ENCODE measurements around the gene LCLAT1. TPM values are rescaled to one million over a fixed set of nuclear protein-coding genes. Genes with fewer than 3 reads are reported as not detected.
"Not testable (repeated sequence)": the region's sequence is repeated elsewhere in the genome, so short reads cannot be mapped to it uniquely, and the experiment has no call there.

The LCLAT1 gene
- total RNA-seq, 1 donor from 2014 or later: 22.7 TPM

DNA sequence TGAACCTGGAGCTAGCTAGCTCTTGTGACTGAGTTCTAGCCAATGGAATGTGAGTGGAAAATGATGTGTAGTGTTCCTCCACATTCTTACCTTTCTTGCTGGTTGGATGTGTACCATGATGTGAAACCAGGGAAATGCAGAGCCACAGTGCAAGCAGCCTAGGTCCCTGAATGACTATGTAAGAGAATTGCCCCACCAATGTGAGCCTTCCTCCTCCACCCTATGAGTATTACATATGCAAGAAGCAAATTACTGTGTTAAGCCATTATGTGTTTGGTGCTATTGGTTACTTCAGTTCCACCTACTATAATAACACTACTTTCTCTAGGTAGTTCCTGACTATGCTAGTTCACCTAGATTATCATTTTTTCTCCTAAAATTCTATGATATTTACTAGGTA is 39.6 kb downstream of the LCLAT1 start:
- intact Hi-C loops (cut with micrococcal nuclease): no loop called here

- intact Hi-C loops (cut with micrococcal nuclease): no loop called here
Observed at GRCh38 chr2:30487603-30488002, 40.6 kb downstream of the LCLAT1 start.

GRCh38 chr2:30488012-30488659 is 41.1 kb downstream of the LCLAT1 start:
- intact Hi-C loops (cut with micrococcal nuclease): no loop called here

- intact Hi-C loops (cut with micrococcal nuclease): no loop called here
Observed at GRCh38 chr2:30491225-30491624, 44.2 kb downstream of the LCLAT1 start.

- intact Hi-C loops (cut with micrococcal nuclease): no loop called here
Observed at GRCh38 chr2:30492185-30492584, 45.1 kb downstream of the LCLAT1 start.

- intact Hi-C loops (cut with micrococcal nuclease): no loop called here
Observed at GRCh38 chr2:30492619-30493018, 45.6 kb downstream of the LCLAT1 start.

GRCh38 chr2:30493440-30493839 is 46.4 kb downstream of the LCLAT1 start:
- intact Hi-C loops (cut with micrococcal nuclease): no loop called here

- intact Hi-C loops (cut with micrococcal nuclease): not testable (repeated sequence)
Observed at GRCh38 chr2:30495896-30496295, 48.9 kb downstream of the LCLAT1 start.

- intact Hi-C loops (cut with micrococcal nuclease): no loop called here
Observed at GRCh38 chr2:30499681-30500080, 52.6 kb downstream of the LCLAT1 start.

- intact Hi-C loops (cut with micrococcal nuclease): no loop called here
Observed at GRCh38 chr2:30500699-30501098, 53.7 kb downstream of the LCLAT1 start.

DNA sequence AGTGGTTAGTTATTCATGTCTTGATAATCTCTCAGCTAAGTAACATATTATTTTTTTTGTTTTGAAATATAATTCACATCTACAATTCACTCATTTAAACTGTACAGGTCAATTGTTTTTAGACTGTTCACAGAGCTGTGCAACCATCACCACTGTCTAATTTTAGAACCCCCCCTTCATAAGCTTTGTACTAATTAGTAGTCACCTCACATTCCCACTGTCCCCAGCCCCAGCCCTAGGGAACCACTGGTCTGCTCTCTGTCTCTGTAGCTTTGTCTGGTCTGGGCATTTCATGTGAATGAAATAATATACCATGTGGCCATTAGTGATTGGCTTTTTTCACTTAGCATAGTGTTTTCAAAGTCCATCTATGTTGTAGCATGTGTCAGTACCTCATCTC is 55.3 kb downstream of the LCLAT1 start:
- intact Hi-C loops (cut with micrococcal nuclease): no loop called here

DNA sequence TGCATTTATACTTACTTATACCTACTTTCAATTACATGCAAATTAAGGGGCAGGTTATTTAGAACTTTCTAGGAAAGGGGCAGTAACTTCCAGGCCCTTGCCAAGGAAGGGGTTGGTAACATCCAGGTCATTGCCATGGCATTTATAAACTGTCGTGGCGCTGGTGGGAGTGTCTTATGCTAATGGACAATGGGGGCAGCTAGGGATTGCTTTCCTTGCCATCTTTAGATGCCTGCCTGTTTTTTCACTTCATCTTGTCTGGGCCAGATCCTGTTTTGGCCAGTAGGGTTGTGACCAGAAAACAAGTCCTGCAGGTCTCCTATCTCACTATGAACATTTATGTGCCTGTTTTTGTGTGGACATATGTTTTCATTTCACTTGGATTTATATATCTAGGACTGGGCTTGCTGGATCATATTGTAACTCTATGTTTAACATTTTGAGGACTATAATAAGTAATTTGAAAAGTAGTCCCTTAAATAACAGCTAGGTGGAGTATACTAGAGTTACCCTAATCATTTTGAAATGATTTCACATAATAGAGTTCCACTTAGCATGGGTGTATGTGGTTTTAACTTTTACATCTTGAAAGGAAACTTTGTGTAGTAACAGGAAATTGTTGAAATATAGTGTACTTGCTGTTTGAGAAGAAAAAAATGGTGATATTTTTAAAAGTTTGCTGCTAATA is 56.1 kb downstream of the LCLAT1 start:
- intact Hi-C loops (cut with micrococcal nuclease): no loop called here

- intact Hi-C loops (cut with micrococcal nuclease): no loop called here
Observed at GRCh38 chr2:30503695-30504052, 56.6 kb downstream of the LCLAT1 start.

- intact Hi-C loops (cut with micrococcal nuclease): no loop called here
Observed at GRCh38 chr2:30504731-30505130, 57.7 kb downstream of the LCLAT1 start.

DNA sequence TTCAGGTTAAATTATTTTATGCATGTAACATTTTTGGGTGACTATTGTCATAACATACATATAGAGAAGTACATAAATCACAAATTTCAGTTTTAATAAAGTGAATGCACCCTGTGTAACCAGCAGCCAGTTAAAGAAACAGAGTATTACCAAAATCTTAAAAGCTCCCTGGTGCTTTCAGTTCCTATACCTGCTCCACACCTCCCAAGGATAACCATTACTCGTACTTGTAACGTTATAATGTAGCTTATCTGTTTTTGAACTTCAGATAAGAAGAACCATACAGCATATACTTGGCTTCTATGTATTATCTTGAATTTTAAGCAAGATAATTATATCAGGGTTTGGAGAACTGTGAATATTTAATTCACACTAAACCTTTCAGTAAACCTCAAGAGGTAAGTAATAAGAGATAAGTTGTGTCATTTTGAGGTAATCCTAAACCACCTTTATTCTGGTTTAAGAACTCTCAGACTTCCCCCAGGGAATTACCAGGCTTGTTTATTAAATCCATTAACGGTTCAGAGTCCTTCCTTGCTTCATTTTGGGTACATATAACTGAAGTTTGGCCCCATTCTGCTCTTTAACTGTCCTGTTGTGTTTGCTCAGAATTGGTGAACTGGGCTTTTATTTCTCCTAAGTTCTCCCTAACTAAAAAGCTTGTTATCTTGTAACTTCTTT is 58.6 kb downstream of the LCLAT1 start:
- intact Hi-C loops (cut with micrococcal nuclease): no loop called here

DNA sequence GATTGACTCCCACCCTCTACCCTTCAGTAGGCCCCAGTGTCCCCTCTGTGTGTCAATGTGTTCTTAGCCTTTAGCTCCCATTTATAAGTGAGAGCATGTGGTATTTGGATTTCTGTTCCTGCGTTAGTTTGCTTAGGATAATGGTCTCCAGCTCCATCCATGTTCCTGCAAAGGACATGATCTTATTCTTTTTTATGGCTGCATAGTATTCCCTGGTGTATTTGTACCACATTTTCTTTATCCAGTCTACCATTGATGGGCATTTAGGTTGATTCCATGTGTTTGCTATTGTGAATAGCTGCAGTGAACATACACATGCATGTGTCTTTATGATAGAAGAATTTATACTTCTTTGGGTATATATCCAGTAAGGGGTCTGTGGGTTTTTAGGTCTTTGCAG is 60.4 kb downstream of the LCLAT1 start:
- intact Hi-C loops (cut with micrococcal nuclease): not testable (repeated sequence)

DNA sequence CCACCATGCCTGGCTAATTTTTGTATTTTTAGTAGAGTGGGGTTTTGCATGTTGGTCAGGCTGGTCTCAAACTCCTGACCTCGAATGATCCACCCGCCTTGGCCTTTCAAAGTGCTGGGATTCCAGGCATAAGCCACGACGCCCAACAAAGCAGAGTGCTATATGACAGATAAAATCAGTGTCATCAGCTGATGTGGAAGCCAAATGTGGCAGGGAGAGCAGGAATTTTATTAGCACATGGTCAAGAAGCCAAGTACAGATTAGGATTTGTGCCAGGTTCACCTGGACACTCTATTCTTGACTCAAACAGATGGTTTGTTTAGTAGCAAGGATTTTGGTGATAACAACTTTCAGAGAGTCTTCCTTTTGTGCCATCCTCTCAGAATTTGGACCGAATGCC is 62.7 kb downstream of the LCLAT1 start:
- intact Hi-C loops (cut with micrococcal nuclease): no loop called here

- intact Hi-C loops (cut with micrococcal nuclease): no loop called here
Observed at GRCh38 chr2:30510409-30510808, 63.4 kb downstream of the LCLAT1 start.

DNA sequence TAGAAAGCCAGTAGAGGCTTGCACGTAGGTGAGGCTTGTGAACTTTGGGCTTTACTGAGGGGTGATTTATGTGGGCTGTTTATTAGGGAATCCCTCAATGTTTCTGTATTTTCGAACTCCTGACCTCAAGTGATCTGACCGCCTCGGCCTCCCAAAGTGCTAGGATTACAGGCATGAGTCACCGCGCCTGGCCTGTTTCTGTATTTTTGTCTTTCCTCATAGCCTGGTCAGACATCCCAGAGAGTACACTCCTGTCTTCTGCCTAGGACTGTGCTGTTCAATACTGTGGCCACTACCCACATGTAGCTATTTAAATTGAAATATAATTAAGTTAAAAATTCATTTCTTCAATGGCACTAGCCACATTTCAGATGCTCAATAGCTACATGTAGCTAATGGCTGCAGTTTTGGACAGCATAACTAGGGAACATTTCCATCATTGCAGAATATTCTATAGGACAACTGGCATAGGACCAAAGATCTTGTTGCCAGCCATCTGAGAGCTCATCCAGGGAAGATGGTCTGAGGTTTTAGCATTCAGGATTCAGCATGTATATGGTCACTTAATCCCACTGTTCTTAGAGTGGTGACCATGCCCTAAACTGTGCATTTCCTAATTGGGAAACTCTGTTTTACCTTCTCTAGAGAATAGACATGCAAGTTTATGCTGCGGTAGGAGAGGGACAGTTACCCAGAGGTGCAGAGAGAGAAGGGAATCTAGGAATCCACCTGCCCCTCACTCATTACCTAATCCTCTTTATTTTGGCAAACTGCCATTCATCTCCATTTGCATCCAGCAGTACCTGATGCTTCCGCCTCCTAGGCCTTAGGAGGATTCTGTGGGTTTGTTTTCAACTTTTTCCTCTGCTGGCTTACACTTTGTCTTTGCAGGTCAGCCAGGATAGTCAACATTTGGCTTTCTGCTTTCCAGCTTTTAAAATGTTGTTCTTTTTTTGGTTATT is 64.4 kb downstream of the LCLAT1 start:
- intact Hi-C loops (cut with micrococcal nuclease): no loop called here

- intact Hi-C loops (cut with micrococcal nuclease): no loop called here
Observed at GRCh38 chr2:30512243-30512886, 65.3 kb downstream of the LCLAT1 start.

- intact Hi-C loops (cut with micrococcal nuclease): not testable (repeated sequence)
Observed at GRCh38 chr2:30513649-30514048, 66.6 kb downstream of the LCLAT1 start.

All from T-helper 2 cell treated with Interferon-gamma antibody and Interleukin-4, amounts not matched to agents 100 ng/mL and 5 ng/mL, for 36 hours (primary cell).